Smooth muscle cell (in vitro differentiated cells): ENCODE measurements around the gene SLC35E4. TPM values are rescaled to one million over a fixed set of nuclear protein-coding genes. Genes with fewer than 3 reads are reported as not detected.

Experiments
- DNase-seq: peaks from one replicate; lab custom pipeline; 2025; ENCODE audit not compliant: unreplicated experiment; lab: John Stamatoyannopoulos, UW
- H2AFZ ChIP-seq: fragments of 200-600 bp; sonication (generic); 2 replicates; pipeline ENCODE4 v1.6.0; 2016; ENCODE audit warnings: antibody characterized with exemption, low read depth, mild to moderate bottlenecking
- H3F3A ChIP-seq: fragments of 200-600 bp; sonication (generic); 2 replicates; pipeline ENCODE4 v1.6.0; 2017; ENCODE audit warnings: antibody characterized with exemption, low read depth
- H3K27ac ChIP-seq: fragments of 200-600 bp; sonication (generic); 2 replicates; pipeline ENCODE4 v1.5.1; 2016; ENCODE audit warnings: low read depth, mild to moderate bottlenecking
- H3K27me3 ChIP-seq: fragments of 200-600 bp; sonication (generic); 2 replicates; pipeline ENCODE4 v1.6.1; 2016; ENCODE audit warnings: low read depth, mild to moderate bottlenecking
- H3K36me3 ChIP-seq: fragments of 200-600 bp; sonication (generic); 2 replicates; pipeline ENCODE4 v1.5.1; 2016; ENCODE audit warnings: low read depth
- H3K4me1 ChIP-seq: fragments of 200-600 bp; sonication (generic); 2 replicates; pipeline ENCODE4 v1.5.1; 2016; ENCODE audit warnings: low read depth
- H3K4me2 ChIP-seq: fragments of 200-600 bp; sonication (generic); 2 replicates; pipeline ENCODE4 v1.6.0; 2016; ENCODE audit warnings: mild to moderate bottlenecking
- H3K4me3 ChIP-seq: fragments of 200-600 bp; sonication (generic); 2 replicates; pipeline ENCODE4 v1.5.1; 2016; ENCODE audit warnings: mild to moderate bottlenecking
- H3K79me2 ChIP-seq: fragments of 200-600 bp; sonication (generic); 2 replicates; pipeline ENCODE4 v1.6.0; 2016; ENCODE audit warnings: low read depth, mild to moderate bottlenecking
- H3K9ac ChIP-seq: fragments of 200-600 bp; sonication (generic); 2 replicates; pipeline ENCODE4 v1.6.0; 2016; ENCODE audit warnings: low read depth
- H3K9me3 ChIP-seq: fragments of 200-600 bp; sonication (generic); replicated peaks from 2 replicates; pipeline ENCODE4 v1.5.1; 2016; ENCODE audit warnings: low read depth
- H4K20me1 ChIP-seq: fragments of 200-600 bp; sonication (generic); 2 replicates; pipeline ENCODE4 v1.6.0; 2016; ENCODE audit warnings: low read depth
- WGBS: methylation state at CpG from one replicate; pipeline ENCODE4 v1.1.7; 2016; ENCODE audit warnings: low lambda C conversion rate; 5-methylcytosine and 5-hydroxymethylcytosine counted together
- polyA plus RNA-seq: library from polyadenylated mRNA; unstranded; fragments of >200 nt; fragmentation: Nextera tagmentation; extraction: Ambion mirVana; gene quantifications from 2 replicates; pipeline ENCODE4 v1.2.1, GENCODE V29; 2016
- total RNA-seq: library from RNA; depleted of rRNA; stranded (reverse); fragments of >200 nt; gene quantifications from 2 replicates; pipeline ENCODE4 v1.2.3, GENCODE V29; 2014
- TF ChIP-seq, protein P1 (sequence below): fragments of 200-600 bp; sonication (generic); IDR thresholded peaks from 2 replicates; pipeline ENCODE4 v1.5.1; 2017; ENCODE audit warnings: borderline replicate concordance, mild to moderate bottlenecking, antibody characterized with exemption; ENCODE audit not compliant: insufficient read depth, poor library complexity, severe bottlenecking

Gene SLC35E4
- total and polyA plus RNA-seq, 2 experiments from 2014 or later: 3.6 to 7.2 TPM

DNA sequence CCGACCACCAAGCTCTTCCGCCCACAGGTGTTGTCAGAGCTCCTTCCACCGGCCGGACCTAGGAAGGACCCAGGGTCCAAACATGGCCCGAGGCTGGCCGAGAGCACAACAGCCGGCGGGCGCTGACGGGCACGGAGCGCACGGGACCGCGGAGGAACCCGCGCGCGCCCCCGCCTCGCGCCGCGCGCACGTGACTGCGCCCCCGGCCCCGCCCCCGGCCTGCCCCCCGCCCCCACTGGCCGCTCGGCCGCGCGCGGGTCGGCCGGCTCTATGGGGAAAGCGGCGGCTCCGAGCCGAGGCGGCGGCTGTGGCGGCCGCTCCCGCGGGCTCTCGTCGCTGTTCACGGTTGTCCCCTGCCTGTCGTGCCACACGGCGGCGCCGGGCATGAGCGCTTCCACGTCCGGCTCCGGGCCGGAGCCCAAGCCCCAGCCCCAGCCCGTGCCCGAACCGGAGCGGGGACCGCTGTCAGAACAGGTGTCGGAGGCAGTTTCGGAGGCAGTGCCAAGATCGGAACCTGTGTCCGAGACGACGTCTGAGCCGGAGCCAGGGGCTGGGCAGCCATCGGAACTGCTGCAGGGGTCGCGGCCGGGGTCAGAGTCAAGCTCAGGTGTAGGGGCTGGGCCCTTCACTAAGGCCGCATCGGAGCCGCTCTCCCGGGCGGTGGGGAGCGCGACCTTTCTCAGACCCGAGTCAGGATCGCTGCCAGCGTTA is 59.2 kb downstream of the SLC35E4 start, which contains the start of gene OSBP2:
Gene OSBP2, plus strand, starts transcription at position 235 of the 711 bp plus-strand sequence. Its CDS starts 36 bp downstream, at position 271.
- H3K27me3 ChIP-seq: peaks cover 30% of the 10 kb centered on the region
- 4% methylated on average over 54 of the region's 88 CpGs for WGBS
- no peaks in the 10 kb centered on the region for H3F3A ChIP-seq
- no peak within 1 kb of the TSS for H3K9ac ChIP-seq
- no peaks in the 10 kb centered on the region for H3K79me2 ChIP-seq
- no peak for DNase-seq
- peaks cover 2% of the 10 kb centered on the region for H3K4me1 ChIP-seq
- H3K9me3 ChIP-seq: no peaks in the 10 kb centered on the region
- H2AFZ ChIP-seq: peak within 1 kb of the TSS; percentile 74
- H3K27ac ChIP-seq: no peak within 1 kb of the TSS
- H3K36me3 ChIP-seq: no peaks in the 10 kb centered on the region
- TF ChIP-seq, protein P1, sequence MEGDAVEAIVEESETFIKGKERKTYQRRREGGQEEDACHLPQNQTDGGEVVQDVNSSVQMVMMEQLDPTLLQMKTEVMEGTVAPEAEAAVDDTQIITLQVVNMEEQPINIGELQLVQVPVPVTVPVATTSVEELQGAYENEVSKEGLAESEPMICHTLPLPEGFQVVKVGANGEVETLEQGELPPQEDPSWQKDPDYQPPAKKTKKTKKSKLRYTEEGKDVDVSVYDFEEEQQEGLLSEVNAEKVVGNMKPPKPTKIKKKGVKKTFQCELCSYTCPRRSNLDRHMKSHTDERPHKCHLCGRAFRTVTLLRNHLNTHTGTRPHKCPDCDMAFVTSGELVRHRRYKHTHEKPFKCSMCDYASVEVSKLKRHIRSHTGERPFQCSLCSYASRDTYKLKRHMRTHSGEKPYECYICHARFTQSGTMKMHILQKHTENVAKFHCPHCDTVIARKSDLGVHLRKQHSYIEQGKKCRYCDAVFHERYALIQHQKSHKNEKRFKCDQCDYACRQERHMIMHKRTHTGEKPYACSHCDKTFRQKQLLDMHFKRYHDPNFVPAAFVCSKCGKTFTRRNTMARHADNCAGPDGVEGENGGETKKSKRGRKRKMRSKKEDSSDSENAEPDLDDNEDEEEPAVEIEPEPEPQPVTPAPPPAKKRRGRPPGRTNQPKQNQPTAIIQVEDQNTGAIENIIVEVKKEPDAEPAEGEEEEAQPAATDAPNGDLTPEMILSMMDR: no peak
- peak within 1 kb of the TSS; percentile 64 for H3K4me3 ChIP-seq
- peak within 1 kb of the TSS; percentile 98 for H3K4me2 ChIP-seq
- no peaks in the 10 kb centered on the region for H4K20me1 ChIP-seq

DNA sequence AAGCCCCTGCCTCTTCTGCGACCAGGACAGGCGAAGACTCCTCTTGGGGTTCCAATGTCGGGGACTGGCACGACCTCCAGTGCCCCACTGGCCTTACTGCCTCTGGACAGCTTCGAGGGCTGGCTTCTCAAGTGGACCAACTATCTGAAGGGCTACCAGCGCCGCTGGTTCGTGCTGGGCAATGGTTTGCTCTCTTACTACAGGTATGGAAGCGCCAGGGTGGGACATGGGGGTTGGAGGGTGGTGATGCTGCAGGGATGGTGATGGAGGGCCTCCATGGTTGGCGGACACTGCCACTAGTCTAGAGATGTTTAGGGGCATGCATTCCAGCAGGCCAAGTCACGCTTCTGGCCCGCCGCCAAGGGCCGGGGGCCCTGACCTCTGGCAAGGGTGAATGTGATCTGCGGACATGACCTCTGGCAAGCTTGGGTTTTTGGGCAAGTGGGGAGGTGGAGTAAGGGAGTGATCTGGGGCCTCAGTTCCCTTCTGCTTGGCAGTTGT is 59.8 kb downstream of the SLC35E4 start:
- no peaks in the 10 kb centered on the region for H3K36me3 ChIP-seq
- peaks cover 30% of the 10 kb centered on the region for H3K27me3 ChIP-seq
- DNase-seq: no peak
- TF ChIP-seq, protein P1: no peak
- H3K4me2 ChIP-seq: peak overlapping the region; percentile 97
- peaks cover 2% of the 10 kb centered on the region for H3K4me1 ChIP-seq
- no peaks in the 10 kb centered on the region for H3K79me2 ChIP-seq
- H4K20me1 ChIP-seq: no peaks in the 10 kb centered on the region
- H3F3A ChIP-seq: no peaks in the 10 kb centered on the region
- H3K9me3 ChIP-seq: no peaks in the 10 kb centered on the region
- H3K9ac ChIP-seq: no peak overlapping the region
- 65% methylated on average over 15 of the region's 15 CpGs for WGBS
- no peak overlapping the region for H2AFZ ChIP-seq
- H3K27ac ChIP-seq: no peak overlapping the region
- H3K4me3 ChIP-seq: peak overlapping the region; percentile 62

DNA sequence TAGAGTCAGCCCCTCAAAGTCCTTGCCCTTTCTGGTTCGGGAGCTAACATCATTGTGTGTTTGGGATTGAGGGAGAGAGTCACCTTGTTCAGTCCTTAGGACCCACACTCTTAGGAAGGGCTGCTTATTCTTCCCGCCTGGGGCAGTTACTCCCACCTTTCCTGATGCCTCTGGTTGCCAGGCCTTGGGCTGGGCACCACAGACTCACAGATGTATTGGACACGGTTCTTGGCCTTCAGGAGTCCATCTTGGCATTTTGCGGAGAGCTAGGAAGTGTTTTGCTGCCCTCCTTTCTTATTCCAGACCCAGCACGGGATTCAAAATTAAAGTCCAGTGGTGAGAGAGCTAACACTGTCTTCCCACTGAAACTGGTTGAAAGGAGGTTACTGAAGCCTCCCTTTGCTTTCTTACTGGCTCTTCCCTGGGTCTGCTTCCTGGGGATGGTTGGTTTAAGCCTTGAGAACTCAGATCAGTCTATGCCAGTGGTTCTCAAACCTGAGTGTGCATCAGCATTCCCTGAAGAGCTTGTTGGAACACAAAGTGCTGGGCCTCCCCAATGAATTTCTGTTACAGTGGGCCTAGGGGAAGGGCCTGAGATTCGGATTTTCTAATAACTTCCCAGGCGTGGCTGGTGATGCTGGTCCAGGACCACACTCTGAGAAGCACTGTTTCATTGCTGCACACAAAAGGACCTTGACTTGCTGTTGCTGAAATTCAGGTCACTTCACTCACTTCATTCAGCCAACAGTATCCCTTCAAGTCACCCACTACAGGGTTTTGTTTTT is 60.5 kb downstream of the SLC35E4 start:
- no peak overlapping the region for H3K4me3 ChIP-seq
- H3K4me1 ChIP-seq: peaks cover 2% of the 10 kb centered on the region
- no peak overlapping the region for H3K4me2 ChIP-seq
- peaks cover 30% of the 10 kb centered on the region for H3K27me3 ChIP-seq
- TF ChIP-seq, protein P1: no peak
- no peaks in the 10 kb centered on the region for H4K20me1 ChIP-seq
- no peaks in the 10 kb centered on the region for H3F3A ChIP-seq
- no peaks in the 10 kb centered on the region for H3K9me3 ChIP-seq
- H3K79me2 ChIP-seq: no peaks in the 10 kb centered on the region
- no peak overlapping the region for H3K9ac ChIP-seq
- DNase-seq: no peak
- no peaks in the 10 kb centered on the region for H3K36me3 ChIP-seq
- H3K27ac ChIP-seq: no peak overlapping the region
- H2AFZ ChIP-seq: no peak overlapping the region
- 95% methylated on average over 7 of the region's 7 CpGs for whole genome bisulfite sequencing

Other genes with a start within 250 kb of the SLC35E4 start
- 11.6 and 21.2 TPM in 2 replicates for gene RNF215, start 248.4 kb upstream of the SLC35E4 start, total RNA-seq
- 3.4 and 5.9 TPM in 2 replicates for gene RNF215, start 248.4 kb upstream of the SLC35E4 start, polyA plus RNA-seq
- gene SEC14L2, start 238.8 kb upstream of the SLC35E4 start, total RNA-seq: 7.9 and 15.1 TPM in 2 replicates
- 8.0 and 8.2 TPM in 2 replicates for gene SEC14L2, start 238.8 kb upstream of the SLC35E4 start, polyA plus RNA-seq
- 14.3 and 14.4 TPM in 2 replicates for gene MTFP1, start 210.0 kb upstream of the SLC35E4 start, total RNA-seq
- gene MTFP1, start 210.0 kb upstream of the SLC35E4 start, polyA plus RNA-seq: 30.9 and 31.3 TPM in 2 replicates
- not detected in 2 replicates for gene SEC14L3, start 163.8 kb upstream of the SLC35E4 start, total RNA-seq
- gene SEC14L3, start 163.8 kb upstream of the SLC35E4 start, polyA plus RNA-seq: 0.09 TPM in 1 of 2 replicates, not detected in the other
- gene SEC14L4, start 130.1 kb upstream of the SLC35E4 start, total RNA-seq: not detected in 2 replicates
- not detected in 2 replicates for gene SEC14L4, start 130.1 kb upstream of the SLC35E4 start, polyA plus RNA-seq
- 0.09 and 0.13 TPM in 2 replicates for gene SEC14L6, start 89.0 kb upstream of the SLC35E4 start, total RNA-seq
- not detected in 2 replicates for gene SEC14L6, start 89.0 kb upstream of the SLC35E4 start, polyA plus RNA-seq
- gene GAL3ST1, start 61.1 kb upstream of the SLC35E4 start, total RNA-seq: not detected in 2 replicates
- gene GAL3ST1, start 61.1 kb upstream of the SLC35E4 start, polyA plus RNA-seq: 0.35 and 0.78 TPM in 2 replicates
- 27.4 and 35.6 TPM in 2 replicates for gene PES1, start 43.9 kb upstream of the SLC35E4 start, total RNA-seq
- gene PES1, start 43.9 kb upstream of the SLC35E4 start, polyA plus RNA-seq: 52.7 and 59.4 TPM in 2 replicates
- gene TCN2, start 28.6 kb upstream of the SLC35E4 start, total RNA-seq: 3.4 and 5.2 TPM in 2 replicates
- 3.1 and 3.3 TPM in 2 replicates for gene TCN2, start 28.6 kb upstream of the SLC35E4 start, polyA plus RNA-seq
- 8.9 and 11.0 TPM in 2 replicates for gene DUSP18, start 32.1 kb downstream of the SLC35E4 start, total RNA-seq
- 8.1 and 9.3 TPM in 2 replicates for gene DUSP18, start 32.1 kb downstream of the SLC35E4 start, polyA plus RNA-seq
- gene OSBP2, start 59.1 kb downstream of the SLC35E4 start, total RNA-seq: 4.6 and 9.1 TPM in 2 replicates
- gene OSBP2, start 59.1 kb downstream of the SLC35E4 start, polyA plus RNA-seq: 3.8 and 4.9 TPM in 2 replicates